ENCODE results near the gene COG3. TPM values are rescaled to one million over a fixed set of nuclear protein-coding genes. Genes with fewer than 3 reads are reported as not detected.

COG3 gene
- total and polyA plus RNA-seq, 3 donors from 2014 or later, result 22.5 to 46.1 (median 39.6) TPM

DNA sequence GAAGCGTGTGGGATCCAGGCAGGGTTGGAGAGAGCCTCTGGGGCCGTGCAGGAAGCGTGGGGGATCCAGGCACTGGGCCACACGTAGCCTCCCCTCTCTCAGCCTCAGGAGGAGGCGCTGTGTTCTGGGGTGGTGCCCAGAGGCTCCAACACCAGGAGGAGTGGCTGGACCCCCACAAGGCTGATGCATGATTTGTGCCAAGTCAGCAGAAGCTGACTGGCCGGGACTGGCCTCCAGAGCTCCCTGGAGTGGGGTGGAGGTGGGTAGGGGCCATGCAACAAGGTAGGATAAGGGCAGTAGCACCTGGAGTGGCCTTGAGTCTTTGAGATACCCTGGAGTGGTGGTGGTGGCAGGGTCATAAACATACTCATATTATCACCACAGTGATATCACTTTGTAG is 75.5 kb downstream of the COG3 start:
- no peak overlapping the region for H3K27ac ChIP-seq
- no peaks in the 10 kb centered on the region for H3K9me3 ChIP-seq
- 71 to 85% methylated on average over 4 to 6 of the region's 6 CpGs for WGBS, 2 donors
- no peaks in the 10 kb centered on the region for H3K27me3 ChIP-seq
- no peaks in the 10 kb centered on the region for H3K36me3 ChIP-seq (ENCODE audit: low read depth, missing control alignments)
- TF ChIP-seq POLR2A (IDR thresholded peaks at IDR 0.05), result no peak
- TF ChIP-seq, protein P1, sequence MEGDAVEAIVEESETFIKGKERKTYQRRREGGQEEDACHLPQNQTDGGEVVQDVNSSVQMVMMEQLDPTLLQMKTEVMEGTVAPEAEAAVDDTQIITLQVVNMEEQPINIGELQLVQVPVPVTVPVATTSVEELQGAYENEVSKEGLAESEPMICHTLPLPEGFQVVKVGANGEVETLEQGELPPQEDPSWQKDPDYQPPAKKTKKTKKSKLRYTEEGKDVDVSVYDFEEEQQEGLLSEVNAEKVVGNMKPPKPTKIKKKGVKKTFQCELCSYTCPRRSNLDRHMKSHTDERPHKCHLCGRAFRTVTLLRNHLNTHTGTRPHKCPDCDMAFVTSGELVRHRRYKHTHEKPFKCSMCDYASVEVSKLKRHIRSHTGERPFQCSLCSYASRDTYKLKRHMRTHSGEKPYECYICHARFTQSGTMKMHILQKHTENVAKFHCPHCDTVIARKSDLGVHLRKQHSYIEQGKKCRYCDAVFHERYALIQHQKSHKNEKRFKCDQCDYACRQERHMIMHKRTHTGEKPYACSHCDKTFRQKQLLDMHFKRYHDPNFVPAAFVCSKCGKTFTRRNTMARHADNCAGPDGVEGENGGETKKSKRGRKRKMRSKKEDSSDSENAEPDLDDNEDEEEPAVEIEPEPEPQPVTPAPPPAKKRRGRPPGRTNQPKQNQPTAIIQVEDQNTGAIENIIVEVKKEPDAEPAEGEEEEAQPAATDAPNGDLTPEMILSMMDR (IDR thresholded peaks at IDR 0.05), result no peak
- DNase-seq, result no peak
- H3K4me3 ChIP-seq, result no peak overlapping the region
- H3K4me1 ChIP-seq, result peaks cover 3% of the 10 kb centered on the region
- intact Hi-C loops (cut with DNase I; ENCODE audit: low total_unique reads), result no loop called here

DNA sequence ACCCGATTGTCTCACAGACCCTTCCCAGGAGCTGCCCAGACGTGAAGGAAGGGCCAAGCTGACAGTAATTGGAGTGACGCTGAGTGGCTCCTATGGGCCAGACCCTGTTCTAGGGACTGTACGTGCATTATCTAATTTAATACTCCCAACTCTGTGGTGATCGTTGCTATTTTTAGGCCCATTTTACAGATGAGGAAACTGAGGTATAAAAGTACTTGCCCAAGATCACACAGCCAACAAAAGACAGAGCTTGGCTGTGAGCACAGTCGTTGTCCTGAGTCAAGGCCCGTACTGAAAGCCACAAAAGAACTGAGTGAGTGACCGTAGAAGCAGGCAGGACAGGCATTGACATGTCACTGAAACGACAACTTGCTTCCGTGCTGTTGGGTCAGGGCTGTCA is 76.1 kb downstream of the COG3 start:
- Histone ChIP-seq H3K27ac (no peak overlapping the region), H3K27me3 (no peaks in the 10 kb centered on the region), H3K4me1 (no peaks in the 10 kb centered on the region), H3K36me3 (ENCODE audit: low read depth, missing control alignments) (no peaks in the 10 kb centered on the region), H3K4me3 (no peak overlapping the region), H3K9me3 (no peaks in the 10 kb centered on the region)
- intact Hi-C loops (cut with DNase I; ENCODE audit: low total_unique reads), result no loop called here
- TF ChIP-seq, protein P1 (IDR thresholded peaks at IDR 0.05), result no peak
- TF ChIP-seq POLR2A (IDR thresholded peaks at IDR 0.05), result no peak
- DNase-seq, result no peak
- 96 to 98% methylated on average over 10 of the region's 10 CpGs for WGBS, 2 donors

DNA sequence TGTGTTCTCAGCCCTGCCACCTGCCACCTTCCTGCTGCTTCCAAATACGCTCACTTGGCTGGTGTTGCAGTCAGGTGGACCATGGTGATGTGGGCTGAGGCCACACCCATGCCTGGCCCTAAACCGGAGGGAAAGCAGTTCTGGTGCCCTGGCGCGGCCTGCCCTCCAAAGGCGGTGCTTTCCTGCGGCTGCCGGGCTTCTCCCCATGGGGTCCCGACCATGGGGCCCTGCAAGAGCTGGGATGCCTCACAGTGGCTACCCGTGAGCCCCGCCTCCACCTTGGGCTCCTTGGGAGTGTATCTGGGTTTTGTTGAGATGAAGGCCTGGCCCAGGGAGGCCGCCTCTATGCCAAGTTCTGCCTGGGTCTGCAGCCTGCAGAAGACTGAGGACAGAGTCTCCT is 77.1 kb downstream of the COG3 start:
- no peaks in the 10 kb centered on the region for H3K4me1 ChIP-seq
- no peak for DNase-seq
- no peaks in the 10 kb centered on the region for H3K27me3 ChIP-seq
- no peaks in the 10 kb centered on the region for H3K9me3 ChIP-seq
- H3K4me3 ChIP-seq, result no peak overlapping the region
- WGBS, 2 donors, result 85 to 93% methylated on average over 3 to 5 of the region's 11 CpGs
- TF ChIP-seq, protein P1 (IDR thresholded peaks at IDR 0.05), result no peak
- no peak for TF ChIP-seq POLR2A (IDR thresholded peaks at IDR 0.05)
- intact Hi-C loops (cut with DNase I; ENCODE audit: low total_unique reads), result no loop called here
- no peak overlapping the region for H3K27ac ChIP-seq
- no peaks in the 10 kb centered on the region for H3K36me3 ChIP-seq (ENCODE audit: low read depth, missing control alignments)

DNA sequence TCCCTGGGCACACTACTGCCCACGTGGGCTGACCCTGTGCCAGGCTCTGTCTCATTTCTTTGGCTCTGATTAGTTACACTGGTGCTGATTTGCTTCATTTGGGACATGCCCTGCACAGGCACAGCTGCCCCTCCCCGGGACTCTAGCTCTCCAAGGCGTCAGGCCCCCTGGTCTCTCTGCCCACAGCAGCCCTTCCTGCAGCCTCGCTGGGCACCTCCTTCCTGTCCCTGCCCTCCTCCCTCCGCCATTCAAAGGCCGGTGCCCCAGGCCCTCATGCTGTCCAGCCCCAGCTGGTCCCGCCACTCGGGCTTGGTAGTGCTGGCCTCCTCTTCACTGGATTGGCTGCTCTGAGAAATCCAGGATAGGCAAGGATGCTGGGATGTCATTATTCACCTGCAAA is 77.7 kb downstream of the COG3 start:
- Histone ChIP-seq H3K4me1 (no peaks in the 10 kb centered on the region), H3K27ac (no peak overlapping the region), H3K4me3 (no peak overlapping the region), H3K9me3 (no peaks in the 10 kb centered on the region), H3K36me3 (ENCODE audit: low read depth, missing control alignments) (no peaks in the 10 kb centered on the region), H3K27me3 (no peaks in the 10 kb centered on the region)
- TF ChIP-seq POLR2A (IDR thresholded peaks at IDR 0.05), result no peak
- intact Hi-C loops (cut with DNase I; ENCODE audit: low total_unique reads), result no loop called here
- WGBS, 2 donors, result 76 to 91% methylated on average over 4 to 8 of the region's 8 CpGs
- DNase-seq, result no peak

DNA sequence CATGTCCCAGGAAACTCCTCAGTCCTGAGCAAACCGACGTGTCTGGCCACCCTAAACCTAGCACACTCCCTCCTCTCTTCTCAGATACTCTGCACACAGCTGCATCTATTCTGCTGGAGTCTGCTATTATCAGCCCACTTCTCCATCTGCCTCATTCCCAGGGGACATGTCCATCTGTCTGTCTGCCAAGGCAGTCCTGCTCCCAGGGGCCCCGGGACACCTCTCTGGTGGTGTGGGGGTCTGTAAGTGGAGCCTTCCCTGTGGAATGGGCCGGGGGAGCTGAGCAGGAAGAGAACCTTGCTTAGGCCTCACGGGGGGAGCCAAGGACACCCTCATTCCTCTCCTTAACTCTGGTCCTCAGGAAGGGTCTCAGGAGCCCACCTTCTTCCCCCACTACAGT is 78.1 kb downstream of the COG3 start:
- WGBS, 2 donors, result 87 to 89% methylated on average over 3 to 5 of the region's 5 CpGs
- Histone ChIP-seq H3K36me3 (ENCODE audit: low read depth, missing control alignments) (no peaks in the 10 kb centered on the region), H3K4me1 (no peaks in the 10 kb centered on the region), H3K27ac (no peak overlapping the region), H3K4me3 (no peak overlapping the region), H3K27me3 (no peaks in the 10 kb centered on the region), H3K9me3 (no peaks in the 10 kb centered on the region)
- intact Hi-C loops (cut with DNase I; ENCODE audit: low total_unique reads), result no loop called here
- TF ChIP-seq POLR2A (IDR thresholded peaks at IDR 0.05), result no peak
- TF ChIP-seq, protein P1 (IDR thresholded peaks at IDR 0.05), result no peak
- no peak for DNase-seq

Data from testis (tissue), 3 donors.